ENCODE results near the gene SLC25A10.

DNA sequence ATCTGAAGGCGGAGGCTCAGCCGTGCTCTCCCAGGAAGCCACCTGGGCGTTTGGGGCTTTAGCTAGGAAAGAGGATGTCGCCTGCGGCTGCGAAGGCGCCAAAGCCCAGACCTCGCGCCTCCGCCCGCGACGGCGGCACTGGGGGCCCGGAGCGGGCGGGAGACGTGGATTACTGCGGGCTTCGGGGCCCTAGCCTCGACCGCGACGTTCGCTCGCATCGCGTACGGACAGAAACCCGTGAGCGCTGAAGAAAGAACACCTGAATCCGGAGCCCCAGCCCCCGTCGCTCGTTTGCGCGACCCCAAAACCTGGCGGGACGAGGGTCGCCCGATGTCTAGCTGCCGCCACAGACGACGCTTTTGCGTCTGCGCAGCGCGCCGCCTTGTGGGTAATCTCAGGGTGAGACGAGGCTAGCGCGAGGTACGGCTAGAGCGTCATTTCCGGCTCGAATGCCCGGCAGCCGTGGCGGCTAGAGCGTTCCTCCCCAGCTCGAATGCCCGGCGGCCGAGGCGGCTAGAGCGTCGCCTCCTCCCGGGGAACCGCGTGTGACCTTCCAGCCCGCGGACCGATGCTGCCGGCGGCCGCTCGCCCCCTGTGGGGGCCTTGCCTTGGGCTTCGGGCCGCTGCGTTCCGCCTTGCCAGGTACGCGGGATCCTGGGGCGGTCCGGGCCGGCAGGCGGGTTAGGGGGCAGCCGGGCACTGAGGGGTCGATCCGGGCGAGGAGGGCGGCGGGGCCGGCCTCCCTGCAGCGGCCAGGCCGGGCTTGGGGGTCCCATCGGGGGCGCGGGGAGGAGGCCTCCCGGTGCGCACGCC lies 8.9 kb upstream of the SLC25A10 start, which contains the start of gene MRPL12:
- TF ChIP-seq POLR2A (IDR thresholded peaks at IDR 0.05): peak; percentile 68 to 89
- TF ChIP-seq, protein P1, sequence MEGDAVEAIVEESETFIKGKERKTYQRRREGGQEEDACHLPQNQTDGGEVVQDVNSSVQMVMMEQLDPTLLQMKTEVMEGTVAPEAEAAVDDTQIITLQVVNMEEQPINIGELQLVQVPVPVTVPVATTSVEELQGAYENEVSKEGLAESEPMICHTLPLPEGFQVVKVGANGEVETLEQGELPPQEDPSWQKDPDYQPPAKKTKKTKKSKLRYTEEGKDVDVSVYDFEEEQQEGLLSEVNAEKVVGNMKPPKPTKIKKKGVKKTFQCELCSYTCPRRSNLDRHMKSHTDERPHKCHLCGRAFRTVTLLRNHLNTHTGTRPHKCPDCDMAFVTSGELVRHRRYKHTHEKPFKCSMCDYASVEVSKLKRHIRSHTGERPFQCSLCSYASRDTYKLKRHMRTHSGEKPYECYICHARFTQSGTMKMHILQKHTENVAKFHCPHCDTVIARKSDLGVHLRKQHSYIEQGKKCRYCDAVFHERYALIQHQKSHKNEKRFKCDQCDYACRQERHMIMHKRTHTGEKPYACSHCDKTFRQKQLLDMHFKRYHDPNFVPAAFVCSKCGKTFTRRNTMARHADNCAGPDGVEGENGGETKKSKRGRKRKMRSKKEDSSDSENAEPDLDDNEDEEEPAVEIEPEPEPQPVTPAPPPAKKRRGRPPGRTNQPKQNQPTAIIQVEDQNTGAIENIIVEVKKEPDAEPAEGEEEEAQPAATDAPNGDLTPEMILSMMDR (IDR thresholded peaks at IDR 0.05): peak in 2 of 4 experiments; percentile 44
